Measurements from ENCODE around the gene TFEB.

DNA sequence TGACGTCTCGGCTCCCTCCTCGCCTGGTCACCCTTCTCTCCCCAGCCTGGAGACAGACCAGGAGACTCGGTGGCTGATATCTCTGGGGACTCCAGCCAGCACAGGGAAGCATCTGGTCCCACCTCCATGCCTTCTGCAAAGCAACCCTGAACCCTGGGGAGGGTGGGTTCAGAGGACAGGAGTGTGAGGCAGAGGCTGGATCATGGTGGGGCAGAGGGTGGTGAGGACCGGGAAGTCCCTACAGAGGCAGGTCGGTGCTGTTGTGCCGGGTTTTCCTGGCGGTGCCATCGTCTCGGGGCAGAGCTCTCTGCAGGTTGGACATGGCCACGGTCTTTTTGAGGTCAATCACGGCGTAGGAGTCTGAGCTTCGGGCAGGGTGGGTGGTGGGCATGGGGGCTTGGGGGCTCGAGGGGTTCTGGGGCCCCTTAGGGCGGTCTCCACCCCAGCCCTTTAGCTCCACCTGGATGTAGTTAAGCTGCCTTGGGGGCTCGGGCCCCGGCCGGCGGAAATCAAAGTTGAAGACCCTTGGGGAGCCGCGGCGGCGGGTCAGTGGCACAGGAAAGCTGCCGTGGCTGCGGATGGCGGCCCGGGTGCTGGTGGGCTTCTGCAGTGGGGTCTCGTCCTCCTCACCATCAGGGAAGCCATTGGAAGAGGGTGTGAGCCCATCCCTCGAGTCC lies 35.1 kb upstream of the TFEB start:
- TF ChIP-seq, protein P1, sequence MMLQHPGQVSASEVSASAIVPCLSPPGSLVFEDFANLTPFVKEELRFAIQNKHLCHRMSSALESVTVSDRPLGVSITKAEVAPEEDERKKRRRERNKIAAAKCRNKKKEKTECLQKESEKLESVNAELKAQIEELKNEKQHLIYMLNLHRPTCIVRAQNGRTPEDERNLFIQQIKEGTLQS (IDR thresholded peaks at IDR 0.05) = no peak
- TF ChIP-seq EGR1 (IDR thresholded peaks at IDR 0.05; ENCODE audit: low read depth in 2 of 2) (no peak), SP1 (IDR thresholded peaks at IDR 0.05) (no peak), TAF1 (conservative IDR thresholded peaks at IDR 0.05) (no peak), JUND (IDR thresholded peaks at IDR 0.05) (no peak), RAD21 (IDR thresholded peaks at IDR 0.05) (no peak), RXRA (IDR thresholded peaks at IDR 0.05) (no peak), GABPA (IDR thresholded peaks at IDR 0.05 in 1 of 2, conservative IDR thresholded peaks at IDR 0.05 in 1 of 2) (no peak), YY1 (IDR thresholded peaks at IDR 0.05) (no peak)
- TF ChIP-seq, protein P2, sequence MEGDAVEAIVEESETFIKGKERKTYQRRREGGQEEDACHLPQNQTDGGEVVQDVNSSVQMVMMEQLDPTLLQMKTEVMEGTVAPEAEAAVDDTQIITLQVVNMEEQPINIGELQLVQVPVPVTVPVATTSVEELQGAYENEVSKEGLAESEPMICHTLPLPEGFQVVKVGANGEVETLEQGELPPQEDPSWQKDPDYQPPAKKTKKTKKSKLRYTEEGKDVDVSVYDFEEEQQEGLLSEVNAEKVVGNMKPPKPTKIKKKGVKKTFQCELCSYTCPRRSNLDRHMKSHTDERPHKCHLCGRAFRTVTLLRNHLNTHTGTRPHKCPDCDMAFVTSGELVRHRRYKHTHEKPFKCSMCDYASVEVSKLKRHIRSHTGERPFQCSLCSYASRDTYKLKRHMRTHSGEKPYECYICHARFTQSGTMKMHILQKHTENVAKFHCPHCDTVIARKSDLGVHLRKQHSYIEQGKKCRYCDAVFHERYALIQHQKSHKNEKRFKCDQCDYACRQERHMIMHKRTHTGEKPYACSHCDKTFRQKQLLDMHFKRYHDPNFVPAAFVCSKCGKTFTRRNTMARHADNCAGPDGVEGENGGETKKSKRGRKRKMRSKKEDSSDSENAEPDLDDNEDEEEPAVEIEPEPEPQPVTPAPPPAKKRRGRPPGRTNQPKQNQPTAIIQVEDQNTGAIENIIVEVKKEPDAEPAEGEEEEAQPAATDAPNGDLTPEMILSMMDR (IDR thresholded peaks at IDR 0.05; ENCODE audit: low read depth, low read length, missing input control) = no peak
- TF ChIP-seq, protein P3, sequence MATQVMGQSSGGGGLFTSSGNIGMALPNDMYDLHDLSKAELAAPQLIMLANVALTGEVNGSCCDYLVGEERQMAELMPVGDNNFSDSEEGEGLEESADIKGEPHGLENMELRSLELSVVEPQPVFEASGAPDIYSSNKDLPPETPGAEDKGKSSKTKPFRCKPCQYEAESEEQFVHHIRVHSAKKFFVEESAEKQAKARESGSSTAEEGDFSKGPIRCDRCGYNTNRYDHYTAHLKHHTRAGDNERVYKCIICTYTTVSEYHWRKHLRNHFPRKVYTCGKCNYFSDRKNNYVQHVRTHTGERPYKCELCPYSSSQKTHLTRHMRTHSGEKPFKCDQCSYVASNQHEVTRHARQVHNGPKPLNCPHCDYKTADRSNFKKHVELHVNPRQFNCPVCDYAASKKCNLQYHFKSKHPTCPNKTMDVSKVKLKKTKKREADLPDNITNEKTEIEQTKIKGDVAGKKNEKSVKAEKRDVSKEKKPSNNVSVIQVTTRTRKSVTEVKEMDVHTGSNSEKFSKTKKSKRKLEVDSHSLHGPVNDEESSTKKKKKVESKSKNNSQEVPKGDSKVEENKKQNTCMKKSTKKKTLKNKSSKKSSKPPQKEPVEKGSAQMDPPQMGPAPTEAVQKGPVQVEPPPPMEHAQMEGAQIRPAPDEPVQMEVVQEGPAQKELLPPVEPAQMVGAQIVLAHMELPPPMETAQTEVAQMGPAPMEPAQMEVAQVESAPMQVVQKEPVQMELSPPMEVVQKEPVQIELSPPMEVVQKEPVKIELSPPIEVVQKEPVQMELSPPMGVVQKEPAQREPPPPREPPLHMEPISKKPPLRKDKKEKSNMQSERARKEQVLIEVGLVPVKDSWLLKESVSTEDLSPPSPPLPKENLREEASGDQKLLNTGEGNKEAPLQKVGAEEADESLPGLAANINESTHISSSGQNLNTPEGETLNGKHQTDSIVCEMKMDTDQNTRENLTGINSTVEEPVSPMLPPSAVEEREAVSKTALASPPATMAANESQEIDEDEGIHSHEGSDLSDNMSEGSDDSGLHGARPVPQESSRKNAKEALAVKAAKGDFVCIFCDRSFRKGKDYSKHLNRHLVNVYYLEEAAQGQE (IDR thresholded peaks at IDR 0.05) = no peak
- TF ChIP-seq, protein P4, sequence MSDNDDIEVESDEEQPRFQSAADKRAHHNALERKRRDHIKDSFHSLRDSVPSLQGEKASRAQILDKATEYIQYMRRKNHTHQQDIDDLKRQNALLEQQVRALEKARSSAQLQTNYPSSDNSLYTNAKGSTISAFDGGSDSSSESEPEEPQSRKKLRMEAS (IDR thresholded peaks at IDR 0.05) = no peak
- TF ChIP-seq, protein P5, sequence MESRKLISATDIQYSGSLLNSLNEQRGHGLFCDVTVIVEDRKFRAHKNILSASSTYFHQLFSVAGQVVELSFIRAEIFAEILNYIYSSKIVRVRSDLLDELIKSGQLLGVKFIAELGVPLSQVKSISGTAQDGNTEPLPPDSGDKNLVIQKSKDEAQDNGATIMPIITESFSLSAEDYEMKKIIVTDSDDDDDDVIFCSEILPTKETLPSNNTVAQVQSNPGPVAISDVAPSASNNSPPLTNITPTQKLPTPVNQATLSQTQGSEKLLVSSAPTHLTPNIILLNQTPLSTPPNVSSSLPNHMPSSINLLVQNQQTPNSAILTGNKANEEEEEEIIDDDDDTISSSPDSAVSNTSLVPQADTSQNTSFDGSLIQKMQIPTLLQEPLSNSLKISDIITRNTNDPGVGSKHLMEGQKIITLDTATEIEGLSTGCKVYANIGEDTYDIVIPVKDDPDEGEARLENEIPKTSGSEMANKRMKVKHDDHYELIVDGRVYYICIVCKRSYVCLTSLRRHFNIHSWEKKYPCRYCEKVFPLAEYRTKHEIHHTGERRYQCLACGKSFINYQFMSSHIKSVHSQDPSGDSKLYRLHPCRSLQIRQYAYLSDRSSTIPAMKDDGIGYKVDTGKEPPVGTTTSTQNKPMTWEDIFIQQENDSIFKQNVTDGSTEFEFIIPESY (IDR thresholded peaks at IDR 0.05) = no peak

Data from liver (tissue), 3 donors.